GM12891 (cell line): ENCODE data around the gene ILF2.

Source experiments
- PAX5 ChIP-seq: IDR thresholded peaks from 2 replicates; pipeline ENCODE4 v1.6.1; 2011; ENCODE audit warnings: low read length, moderate library complexity, mild to moderate bottlenecking; ENCODE audit not compliant: insufficient read depth, severe bottlenecking
- POLR2A ChIP-seq: IDR thresholded peaks from 2 replicates; pipeline ENCODE4 v1.6.1; 2011; ENCODE audit warnings: low read depth, low read length, control low read depth
- POLR2AphosphoS5 ChIP-seq: IDR thresholded peaks from 2 replicates; pipeline ENCODE4 v1.6.1; 2011; ENCODE audit warnings: low read depth, low read length, control low read depth
- POU2F2 ChIP-seq: IDR thresholded peaks from 2 replicates; pipeline ENCODE4 v1.6.1; 2011; ENCODE audit warnings: low read depth, mild to moderate bottlenecking, control low read depth, low read length, moderate library complexity
- SPI1 ChIP-seq: IDR thresholded peaks from 2 replicates; pipeline ENCODE4 v1.6.1; 2011; ENCODE audit warnings: low read depth, low read length, control low read depth
- TAF1 ChIP-seq: IDR thresholded peaks from 2 replicates; pipeline ENCODE4 v1.6.1; 2011; ENCODE audit warnings: low read depth, low read length, control low read depth

DNA sequence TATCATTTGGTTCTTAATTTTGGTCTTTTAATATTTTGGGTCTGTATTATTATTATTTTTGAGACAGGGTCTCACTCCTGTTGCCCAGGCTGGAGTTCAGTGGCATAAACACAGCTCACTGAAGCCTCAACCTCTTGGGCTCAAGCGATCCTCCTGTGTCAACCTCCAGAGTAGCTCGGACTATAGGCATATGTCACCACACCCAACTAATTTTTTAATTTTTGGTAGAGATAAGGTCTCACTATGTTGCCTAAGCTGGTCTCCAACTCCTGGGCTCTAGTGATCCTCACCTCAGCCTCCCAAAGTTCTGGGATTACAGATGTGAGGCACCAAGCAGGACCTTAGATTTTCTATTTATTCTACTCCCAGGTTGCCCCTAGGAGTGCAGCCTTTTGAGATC, 2.7 kb upstream of the ILF2 start:
- TF ChIP-seq TAF1 (no peak), POLR2A (no peak), POLR2AphosphoS5 (no peak), SPI1 (no peak), POU2F2 (no peak), PAX5 (no peak)
